Measurements from ENCODE around the gene NUP107.

GRCh38 chr12:68775121-68775630, 88.4 kb downstream of the NUP107 start:
- no peak for TF ChIP-seq EZH2phosphoT487 (IDR thresholded peaks at IDR 0.05; ENCODE audit: borderline replicate concordance, low read length)
- TF ChIP-seq CTCF (IDR thresholded peaks at IDR 0.05; ENCODE audit: low read depth, low read length, poor library complexity, severe bottlenecking): no peak

Data from DOHH2 (cell line).